GM12878 (cell line): ENCODE data around the gene GRIA4. TPM values are rescaled to one million over a fixed set of nuclear protein-coding genes. Genes with fewer than 3 reads are reported as not detected.

Experiments used
- ATF7 ChIP-seq: fragments of 450-650 bp; IDR thresholded peaks from 2 replicates; pipeline ENCODE4 v1.6.1; 2016; ENCODE audit warnings: low read depth, mild to moderate bottlenecking
- MYC ChIP-seq: IDR thresholded peaks from 2 replicates; pipeline ENCODE4 v1.6.1; 2011; ENCODE audit warnings: mild to moderate bottlenecking, low read length, moderate library complexity, inconsistent platforms; ENCODE audit not compliant: insufficient read depth, insufficient replicate concordance, insufficient read length, severe bottlenecking
- RBBP5 ChIP-seq: fragments of 200-600 bp; sonication (generic); conservative IDR thresholded peaks from 2 replicates; pipeline ENCODE4 v1.6.1; 2016
- polyA plus RNA-seq, 11 experiments: library from polyadenylated mRNA; depleted of rRNA in 4 of 11; unstranded in 6 of 11; stranded (reverse) in 5 of 11; fragments of >200 nt; fragmentation: Nextera tagmentation in 4 of 11; fragmentation: Illumina TruSeq in 1 of 11; extraction: Ambion mirVana in 4 of 11; extraction: Trizol in 1 of 11; gene quantifications; 1 replicate in 1 of 11; 2 replicates in 10 of 11; pipeline versions ENCODE4 v1.2.1 to v1.2.3, GENCODE V29; 2011 to 2016; ENCODE audit warnings: inconsistent platforms in 2 of 11, missing spikeins in 2 of 11, low read depth in 1 of 11
- total RNA-seq, 4 experiments: library from RNA; depleted of rRNA in 3 of 4; stranded (reverse); fragments of >200 nt in 3 of 4; fragmentation: Illumina TruSeq in 1 of 4; extraction: Trizol in 1 of 4; gene quantifications; 2 replicates each; pipeline versions ENCODE4 v1.2.1 to v1.2.3, GENCODE V29; 2013 to 2021
- TF ChIP-seq, protein P1 (sequence below): fragments of 450-650 bp; IDR thresholded peaks from 2 replicates; pipeline ENCODE4 v1.6.1; 2016; ENCODE audit warnings: mild to moderate bottlenecking, moderate library complexity, borderline replicate concordance
- TF ChIP-seq, protein P2 (sequence below): IDR thresholded peaks from 2 replicates; pipeline ENCODE4 v1.6.1; 2012; ENCODE audit warnings: improper control_type of control experiment, low read depth, low read length; ENCODE audit not compliant: insufficient replicate concordance

GRIA4 gene
- total and polyA plus RNA-seq, 10 of the 15 experiments (the other 5 are each of a cell fraction or from before 2014, with no cell fraction given): 0.04 TPM; not detected in 9

DNA sequence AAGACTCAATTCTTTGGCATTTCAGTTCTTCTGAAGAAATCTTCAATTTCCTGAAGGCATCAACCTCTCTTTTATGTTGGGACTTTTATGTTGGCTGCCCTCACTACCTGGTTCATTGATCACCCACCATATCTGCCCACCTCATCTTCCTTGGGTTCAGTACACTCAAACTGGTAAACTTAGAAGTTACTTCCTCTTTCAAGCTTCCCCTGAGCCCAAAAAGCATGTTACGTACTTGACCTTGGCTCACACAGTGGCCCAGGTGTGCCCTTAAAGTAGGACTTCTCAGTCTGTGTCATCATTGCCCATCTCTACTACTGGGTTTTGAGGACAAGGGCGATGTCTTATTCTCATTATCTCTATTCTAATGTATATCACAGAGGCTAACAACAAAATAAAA, 86.1 kb downstream of the GRIA4 start (continued):
- TF ChIP-seq, protein P1, sequence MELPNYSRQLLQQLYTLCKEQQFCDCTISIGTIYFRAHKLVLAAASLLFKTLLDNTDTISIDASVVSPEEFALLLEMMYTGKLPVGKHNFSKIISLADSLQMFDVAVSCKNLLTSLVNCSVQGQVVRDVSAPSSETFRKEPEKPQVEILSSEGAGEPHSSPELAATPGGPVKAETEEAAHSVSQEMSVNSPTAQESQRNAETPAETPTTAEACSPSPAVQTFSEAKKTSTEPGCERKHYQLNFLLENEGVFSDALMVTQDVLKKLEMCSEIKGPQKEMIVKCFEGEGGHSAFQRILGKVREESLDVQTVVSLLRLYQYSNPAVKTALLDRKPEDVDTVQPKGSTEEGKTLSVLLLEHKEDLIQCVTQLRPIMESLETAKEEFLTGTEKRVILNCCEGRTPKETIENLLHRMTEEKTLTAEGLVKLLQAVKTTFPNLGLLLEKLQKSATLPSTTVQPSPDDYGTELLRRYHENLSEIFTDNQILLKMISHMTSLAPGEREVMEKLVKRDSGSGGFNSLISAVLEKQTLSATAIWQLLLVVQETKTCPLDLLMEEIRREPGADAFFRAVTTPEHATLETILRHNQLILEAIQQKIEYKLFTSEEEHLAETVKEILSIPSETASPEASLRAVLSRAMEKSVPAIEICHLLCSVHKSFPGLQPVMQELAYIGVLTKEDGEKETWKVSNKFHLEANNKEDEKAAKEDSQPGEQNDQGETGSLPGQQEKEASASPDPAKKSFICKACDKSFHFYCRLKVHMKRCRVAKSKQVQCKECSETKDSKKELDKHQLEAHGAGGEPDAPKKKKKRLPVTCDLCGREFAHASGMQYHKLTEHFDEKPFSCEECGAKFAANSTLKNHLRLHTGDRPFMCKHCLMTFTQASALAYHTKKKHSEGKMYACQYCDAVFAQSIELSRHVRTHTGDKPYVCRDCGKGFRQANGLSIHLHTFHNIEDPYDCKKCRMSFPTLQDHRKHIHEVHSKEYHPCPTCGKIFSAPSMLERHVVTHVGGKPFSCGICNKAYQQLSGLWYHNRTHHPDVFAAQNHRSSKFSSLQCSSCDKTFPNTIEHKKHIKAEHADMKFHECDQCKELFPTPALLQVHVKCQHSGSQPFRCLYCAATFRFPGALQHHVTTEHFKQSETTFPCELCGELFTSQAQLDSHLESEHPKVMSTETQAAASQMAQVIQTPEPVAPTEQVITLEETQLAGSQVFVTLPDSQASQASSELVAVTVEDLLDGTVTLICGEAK: no peak
- TF ChIP-seq MYC: no peak
- TF ChIP-seq RBBP5: no peak
- TF ChIP-seq, protein P2, sequence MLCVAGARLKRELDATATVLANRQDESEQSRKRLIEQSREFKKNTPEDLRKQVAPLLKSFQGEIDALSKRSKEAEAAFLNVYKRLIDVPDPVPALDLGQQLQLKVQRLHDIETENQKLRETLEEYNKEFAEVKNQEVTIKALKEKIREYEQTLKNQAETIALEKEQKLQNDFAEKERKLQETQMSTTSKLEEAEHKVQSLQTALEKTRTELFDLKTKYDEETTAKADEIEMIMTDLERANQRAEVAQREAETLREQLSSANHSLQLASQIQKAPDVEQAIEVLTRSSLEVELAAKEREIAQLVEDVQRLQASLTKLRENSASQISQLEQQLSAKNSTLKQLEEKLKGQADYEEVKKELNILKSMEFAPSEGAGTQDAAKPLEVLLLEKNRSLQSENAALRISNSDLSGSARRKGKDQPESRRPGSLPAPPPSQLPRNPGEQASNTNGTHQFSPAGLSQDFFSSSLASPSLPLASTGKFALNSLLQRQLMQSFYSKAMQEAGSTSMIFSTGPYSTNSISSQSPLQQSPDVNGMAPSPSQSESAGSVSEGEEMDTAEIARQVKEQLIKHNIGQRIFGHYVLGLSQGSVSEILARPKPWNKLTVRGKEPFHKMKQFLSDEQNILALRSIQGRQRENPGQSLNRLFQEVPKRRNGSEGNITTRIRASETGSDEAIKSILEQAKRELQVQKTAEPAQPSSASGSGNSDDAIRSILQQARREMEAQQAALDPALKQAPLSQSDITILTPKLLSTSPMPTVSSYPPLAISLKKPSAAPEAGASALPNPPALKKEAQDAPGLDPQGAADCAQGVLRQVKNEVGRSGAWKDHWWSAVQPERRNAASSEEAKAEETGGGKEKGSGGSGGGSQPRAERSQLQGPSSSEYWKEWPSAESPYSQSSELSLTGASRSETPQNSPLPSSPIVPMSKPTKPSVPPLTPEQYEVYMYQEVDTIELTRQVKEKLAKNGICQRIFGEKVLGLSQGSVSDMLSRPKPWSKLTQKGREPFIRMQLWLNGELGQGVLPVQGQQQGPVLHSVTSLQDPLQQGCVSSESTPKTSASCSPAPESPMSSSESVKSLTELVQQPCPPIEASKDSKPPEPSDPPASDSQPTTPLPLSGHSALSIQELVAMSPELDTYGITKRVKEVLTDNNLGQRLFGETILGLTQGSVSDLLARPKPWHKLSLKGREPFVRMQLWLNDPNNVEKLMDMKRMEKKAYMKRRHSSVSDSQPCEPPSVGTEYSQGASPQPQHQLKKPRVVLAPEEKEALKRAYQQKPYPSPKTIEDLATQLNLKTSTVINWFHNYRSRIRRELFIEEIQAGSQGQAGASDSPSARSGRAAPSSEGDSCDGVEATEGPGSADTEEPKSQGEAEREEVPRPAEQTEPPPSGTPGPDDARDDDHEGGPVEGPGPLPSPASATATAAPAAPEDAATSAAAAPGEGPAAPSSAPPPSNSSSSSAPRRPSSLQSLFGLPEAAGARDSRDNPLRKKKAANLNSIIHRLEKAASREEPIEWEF: no peak
- TF ChIP-seq ATF7: no peak
